Neuronal stem cell (in vitro differentiated cells): Measurements from ENCODE around the gene GPATCH3.

Source experiments
- DNase-seq: peaks from one replicate; pipeline ENCODE4 v3.0.0-alpha.2; 2013; ENCODE audit warnings: low spot score
- H2AFZ ChIP-seq: one replicate; pipeline ENCODE4 v1.6.1; 2013; ENCODE audit warnings: mild to moderate bottlenecking, low read length, inconsistent platforms
- H2AK5ac ChIP-seq: 2 replicates; pipeline ENCODE4 v1.6.1; 2013; ENCODE audit warnings: low read depth, mild to moderate bottlenecking, inconsistent platforms, low read length, moderate library complexity, mixed read lengths
- H2BK120ac ChIP-seq: 2 replicates; pipeline ENCODE4 v1.6.1; 2013; ENCODE audit warnings: low read depth, mild to moderate bottlenecking, inconsistent platforms, low read length, moderate library complexity, mixed read lengths
- H2BK12ac ChIP-seq: one replicate; pipeline ENCODE4 v1.6.1; 2013; ENCODE audit warnings: low read length, inconsistent platforms
- H2BK15ac ChIP-seq: 2 replicates; pipeline ENCODE4 v1.6.1; 2013; ENCODE audit warnings: mild to moderate bottlenecking, low read length, inconsistent platforms, mixed read lengths
- H2BK5ac ChIP-seq: one replicate; pipeline ENCODE4 v1.6.1; 2013; ENCODE audit warnings: inconsistent platforms, mild to moderate bottlenecking, low read length, moderate library complexity
- H3K14ac ChIP-seq: one replicate; pipeline ENCODE4 v1.6.1; 2013; ENCODE audit warnings: low read length, inconsistent platforms
- H3K18ac ChIP-seq: 2 replicates; pipeline ENCODE4 v1.6.1; 2013; ENCODE audit warnings: low read length, inconsistent platforms
- H3K23ac ChIP-seq: 2 replicates; pipeline ENCODE4 v1.6.1; 2013; ENCODE audit warnings: low read depth, mild to moderate bottlenecking, mixed read lengths, low read length, inconsistent platforms; ENCODE audit not compliant: poor library complexity
- H3K27ac ChIP-seq: replicated peaks from 3 replicates; pipeline ENCODE4 v1.5.1; 2013; ENCODE audit warnings: low read length, inconsistent platforms
- H3K27me3 ChIP-seq, 3 experiments: 2 replicates each; pipeline ENCODE4 v1.6.1; 2013; ENCODE audit warnings: low read length in 3 of 3, mild to moderate bottlenecking in 2 of 3, inconsistent platforms in 1 of 3, low read depth in 1 of 3, mixed read lengths in 1 of 3, moderate library complexity in 1 of 3; ENCODE audit not compliant: control insufficient read depth in 3 of 3, insufficient read depth in 3 of 3
- H3K36me3 ChIP-seq, 2 donors: replicated peaks in 1 of 2; 2 replicates each; pipeline ENCODE4 v1.6.1; 2013; ENCODE audit warnings: low read length in 2 of 2; ENCODE audit not compliant: control insufficient read depth in 2 of 2, insufficient read depth in 2 of 2
- H3K4ac ChIP-seq: 2 replicates; pipeline ENCODE4 v1.6.1; 2013; ENCODE audit warnings: inconsistent platforms, mild to moderate bottlenecking, low read length, moderate library complexity
- H3K4me1 ChIP-seq, 2 donors: 1 replicate in 1 of 2; 2 replicates in 1 of 2; pipeline ENCODE4 v1.6.1; 2013; ENCODE audit warnings: low read length in 2 of 2, low read depth in 1 of 2; ENCODE audit not compliant: control insufficient read depth in 2 of 2, insufficient read depth in 1 of 2
- H3K4me2 ChIP-seq: one replicate; pipeline ENCODE4 v1.6.1; 2013; ENCODE audit warnings: mild to moderate bottlenecking, low read length, inconsistent platforms; ENCODE audit not compliant: insufficient read depth, poor library complexity, severe bottlenecking
- H3K4me3 ChIP-seq, 2 donors: 2 replicates each; pipeline ENCODE4 v1.5.1; 2013; ENCODE audit warnings: low read length in 2 of 2, mild to moderate bottlenecking in 2 of 2, inconsistent platforms in 1 of 2, moderate library complexity in 1 of 2
- H3K79me1 ChIP-seq: one replicate; pipeline ENCODE4 v1.6.1; 2013; ENCODE audit warnings: low read depth, mild to moderate bottlenecking, inconsistent platforms, low read length, moderate library complexity
- H3K9ac ChIP-seq: one replicate; pipeline ENCODE4 v1.6.1; 2013; ENCODE audit warnings: mild to moderate bottlenecking, low read depth, low read length, inconsistent platforms; ENCODE audit not compliant: poor library complexity
- H3K9me3 ChIP-seq, 2 donors: replicated peaks in 1 of 2; 2 replicates each; pipeline versions ENCODE3 to v1.6.1; 2013; ENCODE audit warnings: low read length in 2 of 2, mild to moderate bottlenecking in 2 of 2, inconsistent platforms in 1 of 2, low read depth in 1 of 2, mixed read lengths in 1 of 2, moderate library complexity in 1 of 2; ENCODE audit not compliant: control insufficient read depth in 2 of 2, insufficient read depth in 1 of 2
- H4K8ac ChIP-seq: one replicate; pipeline ENCODE4 v1.6.1; 2013; ENCODE audit warnings: low read depth, mild to moderate bottlenecking, inconsistent platforms, low read length, moderate library complexity
- H4K91ac ChIP-seq: one replicate; pipeline ENCODE4 v1.6.1; 2013; ENCODE audit warnings: low read length, low read depth, mild to moderate bottlenecking, inconsistent platforms; ENCODE audit not compliant: poor library complexity
- WGBS, 2 donors: extraction: QIAGEN DNeasy Blood & Tissue Kit; methylation state at CpG; one replicate each; pipeline ENCODE4 v1.1.7; 2013; ENCODE audit warnings: missing lambda C conversion rate in 2 of 2, mixed read lengths in 1 of 2; ENCODE audit not compliant: insufficient read length in 2 of 2, insufficient replicate concordance in 1 of 2; ENCODE audit errors: extremely low coverage in 2 of 2; 5-methylcytosine and 5-hydroxymethylcytosine counted together

GPATCH3 gene

GRCh38 chr1:26936823-26937222 lies 36.6 kb upstream of the GPATCH3 start:
- no peak overlapping the region for H2AFZ ChIP-seq
- peaks cover 22 to 81% of the 10 kb centered on the region in 2 donors for H3K36me3 ChIP-seq
- H3K79me1 ChIP-seq, result peaks cover 10% of the 10 kb centered on the region
- peak overlapping the region; percentile 43 for H4K8ac ChIP-seq
- no peak overlapping the region for H3K4ac ChIP-seq
- no peak for DNase-seq
- H2BK120ac ChIP-seq, result no peak overlapping the region
- H3K27me3 ChIP-seq, result no peaks in the 10 kb centered on the region
- H3K23ac ChIP-seq, result no peak overlapping the region
- no peak overlapping the region for H3K27ac ChIP-seq
- no CpG with 5 or more reads among the region's 6 CpGs for WGBS, 2 donors
- no peak overlapping the region for H3K4me2 ChIP-seq
- H2BK12ac ChIP-seq, result no peak overlapping the region
- no peak overlapping the region for H3K18ac ChIP-seq
- H3K4me3 ChIP-seq, result no peak overlapping the region
- H2AK5ac ChIP-seq, result no peak overlapping the region
- H2BK5ac ChIP-seq, result no peak overlapping the region
- no peaks in the 10 kb centered on the region for H3K9me3 ChIP-seq
- H4K91ac ChIP-seq, result no peak overlapping the region
- H3K14ac ChIP-seq, result no peak overlapping the region
- H3K4me1 ChIP-seq, result no peaks in the 10 kb centered on the region
- no peak overlapping the region for H3K9ac ChIP-seq
- H2BK15ac ChIP-seq, result no peak overlapping the region

GRCh38 chr1:26932531-26932930 lies 32.3 kb upstream of the GPATCH3 start:
- Histone ChIP-seq H3K9me3 (no peaks in the 10 kb centered on the region), H3K79me1 (peaks cover 7% of the 10 kb centered on the region), H3K4ac (no peak overlapping the region), H3K4me1 (no peaks in the 10 kb centered on the region), H3K27me3 (no peaks in the 10 kb centered on the region), H2BK120ac (no peak overlapping the region), H2AFZ (no peak overlapping the region), H3K9ac (no peak overlapping the region), H3K4me3 (no peak overlapping the region), H2AK5ac (no peak overlapping the region), H3K18ac (no peak overlapping the region), H2BK5ac (no peak overlapping the region), H3K27ac (no peak overlapping the region), H3K36me3 (peaks cover 24 to 77% of the 10 kb centered on the region in 2 donors), H2BK12ac (no peak overlapping the region), H2BK15ac (no peak overlapping the region), H4K8ac (no peak overlapping the region), H4K91ac (no peak overlapping the region), H3K14ac (no peak overlapping the region), H3K4me2 (no peak overlapping the region), H3K23ac (no peak overlapping the region)
- DNase-seq, result no peak
- WGBS, 2 donors, result no CpG with 5 or more reads among the region's 3 CpGs

GRCh38 chr1:26923711-26924110 lies 23.4 kb upstream of the GPATCH3 start:
- no peak overlapping the region for H3K4me2 ChIP-seq
- H3K23ac ChIP-seq, result no peak overlapping the region
- H3K14ac ChIP-seq, result no peak overlapping the region
- no peak overlapping the region for H3K4me3 ChIP-seq
- H4K91ac ChIP-seq, result no peak overlapping the region
- no peak overlapping the region for H3K18ac ChIP-seq
- H3K27ac ChIP-seq, result no peak overlapping the region
- H3K9me3 ChIP-seq, result no peaks in the 10 kb centered on the region
- no peak overlapping the region for H3K4ac ChIP-seq
- H2BK5ac ChIP-seq, result no peak overlapping the region
- no peak overlapping the region for H2BK12ac ChIP-seq
- no peaks in the 10 kb centered on the region for H3K27me3 ChIP-seq
- no peak overlapping the region for H2AK5ac ChIP-seq
- H3K9ac ChIP-seq, result no peak overlapping the region
- no CpG with 5 or more reads among the region's 3 CpGs for WGBS, 2 donors
- no peak overlapping the region for H2BK15ac ChIP-seq
- H2BK120ac ChIP-seq, result no peak overlapping the region
- peaks cover 19 to 55% of the 10 kb centered on the region in 2 donors for H3K36me3 ChIP-seq
- peaks cover 7 to 8% of the 10 kb centered on the region in 2 donors for H3K4me1 ChIP-seq
- H4K8ac ChIP-seq, result no peak overlapping the region
- H3K79me1 ChIP-seq, result peaks cover 8% of the 10 kb centered on the region
- no peak for DNase-seq
- H2AFZ ChIP-seq, result no peak overlapping the region

- no peak overlapping the region for H3K23ac ChIP-seq
- DNase-seq, result no peak
- no peak overlapping the region for H4K8ac ChIP-seq
- H3K27me3 ChIP-seq, result no peaks in the 10 kb centered on the region
- H2BK120ac ChIP-seq, result no peak overlapping the region
- H3K14ac ChIP-seq, result no peak overlapping the region
- no peak overlapping the region for H3K4ac ChIP-seq
- H3K9ac ChIP-seq, result no peak overlapping the region
- H3K79me1 ChIP-seq, result peaks cover 8% of the 10 kb centered on the region
- peaks cover 15 to 46% of the 10 kb centered on the region in 2 donors for H3K36me3 ChIP-seq
- H3K4me3 ChIP-seq, result peak overlapping the region in 1 of 2 donors; percentile 91
- WGBS, 2 donors, result no CpG with 5 or more reads among the region's 3 CpGs
- no peak overlapping the region for H2BK15ac ChIP-seq
- no peak overlapping the region for H3K4me2 ChIP-seq
- no peaks in the 10 kb centered on the region for H3K9me3 ChIP-seq
- H2AFZ ChIP-seq, result no peak overlapping the region
- H2BK5ac ChIP-seq, result no peak overlapping the region
- no peak overlapping the region for H3K27ac ChIP-seq
- no peak overlapping the region for H4K91ac ChIP-seq
- no peak overlapping the region for H3K18ac ChIP-seq
- H2BK12ac ChIP-seq, result no peak overlapping the region
- no peak overlapping the region for H2AK5ac ChIP-seq
- H3K4me1 ChIP-seq, result peaks cover 7 to 8% of the 10 kb centered on the region in 2 donors
Measured at GRCh38 chr1:26922901-26923300, 22.6 kb upstream of the GPATCH3 start.
